Ramos (cell line): ENCODE data around the gene YKT6.
"Not testable (repeated sequence)": the region's sequence is repeated elsewhere in the genome, so short reads cannot be mapped to it uniquely, and the experiment has no call there.

ENCODE experiments used
- in situ Hi-C: fragments of 300-500 bp; cut with MboI; formaldehyde crosslinking; loops from one replicate; pipeline ENCODE4 v1.14.3; 2022; ENCODE audit warnings: low sequenced_read_pairs; ENCODE audit not compliant: unreplicated experiment

The YKT6 gene

DNA sequence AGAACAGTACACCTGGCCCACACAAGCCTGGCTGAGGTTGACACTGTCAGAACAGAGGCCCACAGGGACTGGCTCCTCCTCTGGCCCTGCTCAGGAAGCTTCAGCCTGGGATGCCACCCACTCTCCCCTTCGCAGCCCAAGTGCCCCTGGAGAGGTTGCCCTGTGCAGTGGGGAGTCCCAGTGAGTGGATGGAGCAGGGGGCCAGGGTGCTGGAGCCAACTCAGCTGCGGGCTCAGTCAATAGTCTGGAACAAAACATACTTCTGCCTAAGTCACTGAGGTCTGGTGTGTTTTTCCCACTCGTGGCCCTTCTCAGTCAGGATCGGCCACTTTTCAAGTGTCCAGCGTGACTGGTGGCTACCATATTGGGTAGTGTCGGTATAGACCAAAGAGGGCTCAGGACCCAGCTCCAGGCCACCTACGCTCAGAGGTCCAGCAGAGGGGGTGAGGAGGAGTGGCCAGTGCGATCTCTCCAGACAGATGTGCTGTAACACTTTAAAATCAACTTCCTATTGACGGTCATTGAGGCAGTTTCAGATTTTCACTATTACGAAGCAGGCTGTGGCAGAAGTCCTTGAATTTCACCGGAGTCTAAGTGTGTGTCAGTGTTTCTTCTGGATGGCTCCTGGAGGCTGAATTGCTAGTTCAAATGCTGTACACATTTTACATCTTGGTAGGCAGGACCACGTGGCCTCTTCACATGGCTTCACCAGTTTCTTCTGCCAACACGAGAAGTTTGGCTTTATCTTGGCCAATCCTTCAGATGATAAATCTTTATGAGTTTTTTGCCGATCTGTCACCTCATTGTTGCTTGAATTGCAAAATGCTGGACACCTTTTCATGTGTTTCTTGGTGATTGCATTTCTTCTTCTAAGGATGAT lies 10.5 kb upstream of the YKT6 start:
- in situ Hi-C loops = loop anchor here (5.0 kb wide), 1 partner anchor 123 kb away; the partner anchor contains the start of gene PGAM2

- in situ Hi-C loops = loop anchor here (5.0 kb wide), 1 partner anchor 124 kb away; the partner anchor contains the start of gene PGAM2
Observed at GRCh38 chr7:44191171-44191570, 9.6 kb upstream of the YKT6 start.

GRCh38 chr7:44193011-44193802 lies 7.6 kb upstream of the YKT6 start:
- in situ Hi-C loops = loop anchor here (5.0 kb wide), 1 partner anchor 126 kb away; the partner anchor contains the start of gene PGAM2

DNA sequence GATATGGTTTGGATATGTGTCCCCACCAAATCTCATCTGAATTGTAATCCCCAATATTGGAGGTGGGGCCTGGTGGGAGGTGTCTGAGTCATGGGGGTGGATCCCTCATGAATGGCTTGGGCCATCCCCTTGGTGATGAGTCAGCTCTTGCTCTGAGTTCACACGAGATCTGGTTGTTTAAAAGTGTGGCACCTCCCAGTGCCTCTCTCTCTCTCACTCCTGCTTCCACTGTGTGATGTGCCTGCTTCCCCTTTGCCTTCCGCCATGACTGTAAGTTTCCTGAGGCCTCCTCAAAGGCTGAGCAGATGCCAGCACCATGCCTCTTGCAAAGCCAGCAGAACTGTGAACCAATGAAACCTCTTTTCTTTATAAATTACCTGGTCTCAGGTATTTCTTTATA lies 6.7 kb upstream of the YKT6 start:
- in situ Hi-C loops = loop anchor here (5.0 kb wide), 1 partner anchor 127 kb away; the partner anchor contains the start of gene PGAM2

- in situ Hi-C loops = loop anchor here (5.0 kb wide), 1 partner anchor 127 kb away; the partner anchor contains the start of gene PGAM2
Observed at GRCh38 chr7:44194562-44195145, 6.1 kb upstream of the YKT6 start.

DNA sequence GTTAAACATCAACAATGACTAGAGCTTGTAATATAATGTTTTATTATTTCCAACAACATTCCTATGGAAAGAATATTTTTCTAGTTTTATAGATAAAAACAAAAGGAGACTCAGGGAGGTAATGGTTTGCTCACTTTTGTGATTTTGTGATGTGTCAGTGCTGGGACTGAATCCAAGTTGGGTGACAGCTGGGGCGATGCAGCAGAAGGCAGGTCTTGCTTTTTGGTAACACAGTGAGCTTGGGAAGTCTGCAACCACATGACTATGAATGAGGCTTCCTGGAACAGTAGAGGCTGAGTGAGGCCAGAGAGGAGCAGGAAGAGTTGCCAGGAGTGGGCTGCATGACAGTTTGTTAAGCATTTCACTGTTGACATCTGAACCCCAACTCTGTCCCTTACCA lies 4.9 kb upstream of the YKT6 start:
- in situ Hi-C loops = no loop called here

- in situ Hi-C loops = no loop called here
Observed at GRCh38 chr7:44196450-44196872, 4.3 kb upstream of the YKT6 start.

- in situ Hi-C loops = no loop called here
Observed at GRCh38 chr7:44197474-44197873, 3.3 kb upstream of the YKT6 start.

GRCh38 chr7:44200163-44200562 lies 615 bp upstream of the YKT6 start:
- in situ Hi-C loops = not testable (repeated sequence)

- in situ Hi-C loops = no loop called here
Observed at GRCh38 chr7:44201813-44202212, 1.0 kb downstream of the YKT6 start.

GRCh38 chr7:44206008-44206407 lies 5.2 kb downstream of the YKT6 start:
- in situ Hi-C loops = no loop called here

DNA sequence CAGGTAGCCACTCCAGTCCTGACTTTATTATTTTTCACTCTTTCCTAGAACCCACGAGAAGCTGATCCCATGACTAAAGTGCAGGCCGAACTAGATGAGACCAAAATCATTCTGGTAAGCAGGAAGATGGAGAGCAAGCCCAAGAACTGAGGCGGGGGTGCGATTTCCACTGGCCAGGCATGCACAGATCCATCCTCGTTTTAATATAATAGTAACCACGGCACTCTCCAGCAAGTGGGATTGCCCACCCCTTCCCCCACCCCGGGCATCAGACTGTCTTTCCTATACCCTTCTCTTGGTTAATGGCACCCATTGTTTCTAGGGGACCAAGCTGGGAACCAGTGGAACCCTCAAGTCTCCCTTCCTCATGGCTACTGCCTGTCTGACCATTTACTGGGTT lies 7.3 kb downstream of the YKT6 start:
- in situ Hi-C loops = no loop called here

DNA sequence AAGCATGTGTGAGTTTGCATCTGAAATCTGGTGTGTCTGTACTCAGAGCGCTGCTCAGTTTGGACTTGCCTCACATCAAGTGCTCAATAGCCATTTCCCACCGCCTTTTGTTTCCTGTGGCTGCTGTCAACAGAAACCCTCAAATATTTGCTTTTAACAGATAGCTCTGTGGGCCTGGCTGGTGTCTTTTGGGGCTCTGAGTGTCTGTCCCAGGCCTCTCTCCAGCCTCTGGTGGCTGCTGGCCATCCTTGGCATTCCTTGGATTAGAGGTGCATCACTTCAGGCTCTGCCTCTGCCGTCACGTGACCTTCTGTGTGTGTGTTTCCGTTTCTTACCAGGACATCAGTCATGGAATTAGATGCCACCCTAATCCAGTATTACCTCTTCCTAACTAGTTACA lies 9.3 kb downstream of the YKT6 start:
- in situ Hi-C loops = no loop called here

GRCh38 chr7:44211126-44211675 lies 10.4 kb downstream of the YKT6 start:
- in situ Hi-C loops = no loop called here

DNA sequence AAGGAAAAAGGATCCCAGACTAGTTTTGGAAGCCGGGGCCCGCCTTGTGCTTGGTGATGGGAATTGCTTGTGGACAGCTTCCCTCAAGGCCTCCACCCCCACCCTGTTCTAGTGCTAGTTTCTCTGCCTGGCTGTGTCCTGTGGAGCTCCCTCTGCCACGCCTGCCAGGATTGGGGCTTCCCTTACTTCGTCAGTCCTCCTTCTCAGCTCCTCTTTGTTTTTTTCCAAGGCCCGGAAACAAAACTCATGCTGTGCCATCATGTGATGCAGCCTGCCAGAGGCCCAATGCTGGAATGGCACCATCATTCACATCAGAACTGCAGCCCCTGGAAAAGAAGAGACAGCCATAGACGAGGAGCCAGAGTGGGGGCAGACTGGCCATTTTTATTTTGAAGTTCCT lies 11.2 kb downstream of the YKT6 start:
- in situ Hi-C loops = no loop called here

DNA sequence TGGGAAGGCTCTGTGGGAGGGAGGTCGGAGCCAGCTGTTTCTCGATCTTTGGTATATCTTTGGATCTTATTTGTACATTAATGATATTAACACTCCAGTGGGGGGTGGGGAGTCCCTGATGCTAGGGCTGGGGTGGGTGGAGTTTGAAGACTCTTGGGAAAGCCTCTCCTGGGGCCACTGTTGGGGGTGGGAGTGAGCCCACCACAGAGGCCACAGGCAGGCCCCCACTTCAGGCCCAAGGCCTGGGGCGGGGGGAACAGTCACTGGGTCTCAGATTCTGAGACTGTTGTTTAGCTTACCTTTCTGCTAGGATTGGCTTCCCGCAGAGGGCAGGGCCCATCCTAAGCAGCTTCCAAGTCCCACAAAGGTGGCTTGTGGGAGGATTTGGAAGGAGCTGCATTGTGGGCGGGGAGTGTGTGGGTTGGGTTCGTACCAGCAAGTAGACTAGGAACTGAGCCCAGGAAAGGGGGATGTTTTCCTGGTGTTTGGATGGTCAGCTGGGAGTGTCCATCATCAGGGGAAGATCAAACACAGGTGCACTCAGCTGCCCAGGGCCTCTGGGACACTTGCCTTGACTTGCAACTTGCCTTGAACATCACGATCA lies 11.9 kb downstream of the YKT6 start:
- in situ Hi-C loops = no loop called here

DNA sequence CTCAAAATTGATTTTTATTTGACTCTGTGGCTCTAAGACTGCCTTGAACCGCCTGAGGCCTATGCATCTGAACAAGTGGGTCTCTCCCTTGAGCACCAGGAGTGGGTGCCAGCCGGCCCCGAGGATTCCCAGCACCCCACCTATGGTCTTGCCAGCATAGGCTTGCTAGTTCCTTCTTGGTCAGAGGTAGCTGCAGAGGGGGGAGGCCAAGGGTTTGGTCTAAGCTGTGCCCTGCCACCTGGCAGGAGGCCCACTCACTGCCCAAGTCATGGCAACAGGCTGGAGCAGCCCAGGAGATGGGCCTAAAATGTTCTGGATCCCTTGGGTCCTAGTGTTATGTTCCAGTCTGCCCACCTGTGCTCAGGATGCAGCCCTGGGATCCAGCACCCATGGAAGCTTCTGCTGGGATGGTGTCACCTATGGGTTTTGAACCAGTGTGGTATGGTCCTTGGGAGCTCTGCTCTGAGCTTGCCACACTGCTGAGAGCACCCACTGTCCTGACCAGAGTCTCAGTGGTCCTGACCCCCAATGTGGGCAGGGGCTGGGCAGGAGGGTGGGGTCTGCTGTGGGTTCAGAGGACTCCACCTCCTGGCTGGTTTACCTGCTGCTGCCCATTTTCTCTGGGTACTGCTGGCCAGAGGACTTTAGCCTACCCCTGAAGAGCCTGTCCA lies 12.6 kb downstream of the YKT6 start:
- in situ Hi-C loops = no loop called here

GRCh38 chr7:44213877-44214388 lies 13.2 kb downstream of the YKT6 start:
- in situ Hi-C loops = no loop called here

- in situ Hi-C loops = no loop called here
Observed at GRCh38 chr7:44215531-44215930, 14.8 kb downstream of the YKT6 start.
